Stimulated activated CD4-positive, alpha-beta T cell treated with anti-CD3 and anti-CD28 coated beads, Interleukin-2, amount 100 ng/mL, for 48 hours (primary cell): ENCODE measurements around the gene PET117.
"Not testable (repeated sequence)": the region's sequence is repeated elsewhere in the genome, so short reads cannot be mapped to it uniquely, and the experiment has no call there.

Source experiments
- DNase-seq, 2 donors: peaks; one replicate each; pipeline ENCODE4 v3.0.0-alpha.2; 2020

Gene PET117

GRCh38 chr20:18137412-18138265 lies at the start of gene PET117, which contains the start of gene KAT14:
Gene PET117, plus strand, starts transcription at chr20:18137863. Its CDS starts 93 bp downstream, at chr20:18137956.
Gene KAT14, plus strand, starts transcription at chr20:18137863. Its CDS starts 4,798 bp downstream, at chr20:18142661.
- DNase-seq = peak; percentile 90 to 92

- not testable (repeated sequence) for DNase-seq
These were observed 49.4 kb upstream of the PET117 start for GRCh38 chr20:18088298-18088697.

- not testable (repeated sequence) for DNase-seq
These were observed 48.8 kb upstream of the PET117 start for GRCh38 chr20:18088841-18089240.

- no peak for DNase-seq
These were observed 47.6 kb upstream of the PET117 start for GRCh38 chr20:18090044-18090443.

- no peak for DNase-seq
These were observed 47.2 kb upstream of the PET117 start for GRCh38 chr20:18090477-18090876.

GRCh38 chr20:18091623-18092022 lies 46.0 kb upstream of the PET117 start:
- DNase-seq = no peak

GRCh38 chr20:18092890-18093289 lies 44.8 kb upstream of the PET117 start:
- DNase-seq = no peak

- no peak for DNase-seq
These were observed 44.3 kb upstream of the PET117 start for GRCh38 chr20:18093388-18093787.

GRCh38 chr20:18094191-18094590 lies 43.5 kb upstream of the PET117 start:
- no peak for DNase-seq

- DNase-seq = not testable (repeated sequence)
These were observed 37.1 kb upstream of the PET117 start for GRCh38 chr20:18100569-18100968.

- DNase-seq = no peak
These were observed 36.4 kb upstream of the PET117 start for GRCh38 chr20:18101125-18101810.

- no peak for DNase-seq
These were observed 34.2 kb upstream of the PET117 start for GRCh38 chr20:18103497-18103896.

GRCh38 chr20:18108326-18108725 lies 29.3 kb upstream of the PET117 start:
- no peak for DNase-seq

- not testable (repeated sequence) for DNase-seq
These were observed 9.1 kb upstream of the PET117 start for GRCh38 chr20:18128574-18128973.

- DNase-seq = no peak
These were observed 5.0 kb upstream of the PET117 start for GRCh38 chr20:18132663-18133062.

- no peak for DNase-seq
These were observed 3.7 kb upstream of the PET117 start for GRCh38 chr20:18133962-18134361.

GRCh38 chr20:18138266-18138582 lies 561 bp downstream of the PET117 start:
- DNase-seq = no peak

- DNase-seq = no peak
These were observed 1.2 kb downstream of the PET117 start for GRCh38 chr20:18138639-18139583.

GRCh38 chr20:18139832-18140231 lies 2.2 kb downstream of the PET117 start:
- no peak for DNase-seq

- DNase-seq = no peak
These were observed 7.0 kb downstream of the PET117 start for GRCh38 chr20:18144541-18145099.

GRCh38 chr20:18154342-18154741 lies 16.7 kb downstream of the PET117 start:
- no peak for DNase-seq

- no peak for DNase-seq
These were observed 18.4 kb downstream of the PET117 start for GRCh38 chr20:18156045-18156444.

GRCh38 chr20:18164356-18164755 lies 26.7 kb downstream of the PET117 start:
- no peak for DNase-seq
